Muscle layer of colon (tissue), 2 donors: Measurements from ENCODE around the gene YES1.
"Not testable (repeated sequence)": the region's sequence is repeated elsewhere in the genome, so short reads cannot be mapped to it uniquely, and the experiment has no call there.

ENCODE experiments used
- H3K27ac ChIP-seq: one replicate; pipeline ENCODE4 v1.7.0; 2013; ENCODE audit warnings: low read depth, mild to moderate bottlenecking, low read length, moderate library complexity
- H3K27me3 ChIP-seq, 2 donors: one replicate each; pipeline ENCODE4 v1.7.0; 2013; ENCODE audit warnings: low read length in 2 of 2, mild to moderate bottlenecking in 2 of 2; ENCODE audit not compliant: insufficient read depth in 2 of 2, control insufficient read depth in 1 of 2
- H3K36me3 ChIP-seq: one replicate; pipeline ENCODE4 v1.7.0; 2013; ENCODE audit warnings: mild to moderate bottlenecking, low read length; ENCODE audit not compliant: insufficient read depth
- H3K4me1 ChIP-seq: one replicate; pipeline ENCODE4 v1.7.0; 2013; ENCODE audit warnings: mild to moderate bottlenecking, low read length; ENCODE audit not compliant: insufficient read depth
- H3K4me3 ChIP-seq, 2 donors: one replicate each; pipeline ENCODE4 v1.7.0; 2013; ENCODE audit warnings: low read length in 2 of 2, low read depth in 1 of 2, mild to moderate bottlenecking in 1 of 2, moderate library complexity in 1 of 2
- H3K9ac ChIP-seq: one replicate; pipeline ENCODE4 v1.7.0; 2013; ENCODE audit warnings: low read length
- H3K9me3 ChIP-seq: one replicate; pipeline ENCODE4 v1.7.0; 2013; ENCODE audit warnings: mild to moderate bottlenecking, low read length
- donor health status: abdominal sarcoma.
- donor health status: Adenocarcinoma of cecum.

Gene YES1

GRCh38 chr18:805755-806110 is 6.3 kb downstream of the YES1 start:
- Histone ChIP-seq H3K9ac (no peak overlapping the region), H3K4me1 (peaks cover 39% of the 10 kb centered on the region), H3K27me3 (no peaks in the 10 kb centered on the region), H3K9me3 (no peaks in the 10 kb centered on the region), H3K27ac (no peak overlapping the region), H3K36me3 (no peaks in the 10 kb centered on the region), H3K4me3 (no peak overlapping the region)

GRCh38 chr18:805008-805754 is 6.9 kb downstream of the YES1 start:
- no peaks in the 10 kb centered on the region for H3K27me3 ChIP-seq
- H3K9me3 ChIP-seq, result no peaks in the 10 kb centered on the region
- peaks cover 33% of the 10 kb centered on the region for H3K4me1 ChIP-seq
- H3K36me3 ChIP-seq, result no peaks in the 10 kb centered on the region
- no peak overlapping the region for H3K9ac ChIP-seq
- peak overlapping the region; percentile 26 for H3K27ac ChIP-seq
- no peak overlapping the region for H3K4me3 ChIP-seq

- peaks cover 9% of the 10 kb centered on the region for H3K4me1 ChIP-seq
- no peak overlapping the region for H3K4me3 ChIP-seq
- H3K36me3 ChIP-seq, result no peaks in the 10 kb centered on the region
- H3K9ac ChIP-seq, result no peak overlapping the region
- H3K27me3 ChIP-seq, result no peaks in the 10 kb centered on the region
- no peaks in the 10 kb centered on the region for H3K9me3 ChIP-seq
- no peak overlapping the region for H3K27ac ChIP-seq
Observed at GRCh38 chr18:801137-801536, 10.9 kb downstream of the YES1 start.

GRCh38 chr18:799943-800342 is 12.1 kb downstream of the YES1 start:
- H3K27ac ChIP-seq, result no peak overlapping the region
- peaks cover 1% of the 10 kb centered on the region for H3K4me1 ChIP-seq
- H3K4me3 ChIP-seq, result no peak overlapping the region
- no peaks in the 10 kb centered on the region for H3K36me3 ChIP-seq
- no peak overlapping the region for H3K9ac ChIP-seq
- no peaks in the 10 kb centered on the region for H3K27me3 ChIP-seq
- no peaks in the 10 kb centered on the region for H3K9me3 ChIP-seq

GRCh38 chr18:795383-795782 is 16.7 kb downstream of the YES1 start:
- H3K9me3 ChIP-seq, H3K9ac ChIP-seq, H3K27me3 ChIP-seq, H3K27ac ChIP-seq, H3K36me3 ChIP-seq, H3K4me1 ChIP-seq, H3K4me3 ChIP-seq: not testable (repeated sequence)

- no peaks in the 10 kb centered on the region for H3K36me3 ChIP-seq
- H3K27ac ChIP-seq, result no peak overlapping the region
- H3K9me3 ChIP-seq, result no peaks in the 10 kb centered on the region
- no peak overlapping the region for H3K4me3 ChIP-seq
- H3K27me3 ChIP-seq, result no peaks in the 10 kb centered on the region
- peaks cover 9% of the 10 kb centered on the region for H3K4me1 ChIP-seq
- H3K9ac ChIP-seq, result no peak overlapping the region
Observed at GRCh38 chr18:789397-789796, 22.6 kb downstream of the YES1 start.

- H3K9ac ChIP-seq, result no peak overlapping the region
- peaks cover 15% of the 10 kb centered on the region for H3K4me1 ChIP-seq
- H3K9me3 ChIP-seq, result no peaks in the 10 kb centered on the region
- H3K27ac ChIP-seq, result no peak overlapping the region
- H3K27me3 ChIP-seq, result no peaks in the 10 kb centered on the region
- H3K4me3 ChIP-seq, result no peak overlapping the region
- H3K36me3 ChIP-seq, result no peaks in the 10 kb centered on the region
Observed at GRCh38 chr18:785242-785641, 26.8 kb downstream of the YES1 start.

GRCh38 chr18:784470-785172 is 27.4 kb downstream of the YES1 start:
- Histone ChIP-seq H3K27me3 (no peaks in the 10 kb centered on the region), H3K9me3 (no peaks in the 10 kb centered on the region), H3K9ac (no peak overlapping the region), H3K4me3 (no peak overlapping the region), H3K4me1 (peaks cover 15% of the 10 kb centered on the region), H3K36me3 (no peaks in the 10 kb centered on the region), H3K27ac (no peak overlapping the region)

GRCh38 chr18:778194-778927 is 33.7 kb downstream of the YES1 start:
- Histone ChIP-seq H3K9ac (no peak overlapping the region), H3K36me3 (no peaks in the 10 kb centered on the region), H3K9me3 (no peaks in the 10 kb centered on the region), H3K27ac (no peak overlapping the region), H3K4me1 (peaks cover 12% of the 10 kb centered on the region), H3K4me3 (no peak overlapping the region), H3K27me3 (no peaks in the 10 kb centered on the region)

- Histone ChIP-seq H3K27me3 (no peaks in the 10 kb centered on the region), H3K27ac (no peak overlapping the region), H3K36me3 (no peaks in the 10 kb centered on the region), H3K9ac (no peak overlapping the region), H3K4me3 (no peak overlapping the region), H3K9me3 (no peaks in the 10 kb centered on the region), H3K4me1 (peaks cover 9% of the 10 kb centered on the region)
Observed at GRCh38 chr18:777021-777420, 35.0 kb downstream of the YES1 start.

GRCh38 chr18:776044-776443 is 36.0 kb downstream of the YES1 start:
- not testable (repeated sequence) for H3K9me3 ChIP-seq, H3K4me1 ChIP-seq, H3K9ac ChIP-seq, H3K27ac ChIP-seq, H3K36me3 ChIP-seq, H3K27me3 ChIP-seq, H3K4me3 ChIP-seq
